ENCODE measurements around the gene EGFL8. TPM values are rescaled to one million over a fixed set of nuclear protein-coding genes. Genes with fewer than 3 reads are reported as not detected.
A peak's percentile ranks its signal among the peaks of the same experiment; 100 is the strongest.
"Not testable (repeated sequence)": the region's sequence is repeated elsewhere in the genome, so short reads cannot be mapped to it uniquely, and the experiment has no call there.

Gene EGFL8
- total RNA-seq, 2 experiments from 2014 or later: 11.4 to 13.1 TPM

- peaks cover 13% of the 10 kb centered on the region for H3K36me3 Mint-ChIP-seq
- no peak for DNase-seq
- no peaks in the 10 kb centered on the region for H3K9me3 Mint-ChIP-seq (ENCODE audit: low read depth)
- peaks cover 4% of the 10 kb centered on the region for H3K27me3 Mint-ChIP-seq
- CTCF ChIA-PET: interaction anchor here (0.7 to 5.0 kb wide), 6 partner anchors 11 to 532 kb away, joined by 3 to 47 read pairs (median 7); partner anchors contain the start of gene GPSM3
- peaks cover 36% of the 10 kb centered on the region for H3K4me1 Mint-ChIP-seq
- ATAC-seq: no peak
- H3K4me3 Mint-ChIP-seq: peak overlapping the region; percentile 80
- H3K27ac Mint-ChIP-seq: peak overlapping the region; percentile 98
Observed at GRCh38 chr6:32129297-32130088, 34.9 kb upstream of the EGFL8 start.

- H3K36me3 Mint-ChIP-seq: peaks cover 6% of the 10 kb centered on the region
- H3K27ac Mint-ChIP-seq: no peak overlapping the region
- DNase-seq: no peak
- ATAC-seq: no peak
- H3K4me3 Mint-ChIP-seq: peak overlapping the region; percentile 21
- CTCF ChIA-PET: interaction anchor here (0.7 to 5.0 kb wide), 5 partner anchors 9 to 64 kb away, joined by 3 to 47 read pairs (median 5); no protein-coding TSS in a partner anchor
- peaks cover 27% of the 10 kb centered on the region for H3K4me1 Mint-ChIP-seq
- H3K9me3 Mint-ChIP-seq (ENCODE audit: low read depth): no peaks in the 10 kb centered on the region
- H3K27me3 Mint-ChIP-seq: peaks cover 6% of the 10 kb centered on the region
Observed at GRCh38 chr6:32131439-32131948, 32.9 kb upstream of the EGFL8 start.

GRCh38 chr6:32132110-32132509, 32.3 kb upstream of the EGFL8 start:
- peaks cover 2% of the 10 kb centered on the region for H3K36me3 Mint-ChIP-seq
- H3K27me3 Mint-ChIP-seq: peaks cover 6% of the 10 kb centered on the region
- no peaks in the 10 kb centered on the region for H3K9me3 Mint-ChIP-seq (ENCODE audit: low read depth)
- H3K27ac Mint-ChIP-seq: no peak overlapping the region
- DNase-seq: no peak
- CTCF ChIA-PET: interaction anchor here (0.7 to 1.5 kb wide), 2 partner anchors 20 to 23 kb away, joined by 3 read pairs; no protein-coding TSS in a partner anchor
- H3K4me1 Mint-ChIP-seq: peaks cover 22% of the 10 kb centered on the region
- no peak overlapping the region for H3K4me3 Mint-ChIP-seq
- no peak for ATAC-seq

- Mint-ChIP-seq H3K4me3 (no peak overlapping the region), H3K9me3 (ENCODE audit: low read depth) (no peaks in the 10 kb centered on the region), H3K27me3 (peaks cover 10% of the 10 kb centered on the region), H3K4me1 (peaks cover 9% of the 10 kb centered on the region), H3K36me3 (no peaks in the 10 kb centered on the region), H3K27ac (no peak overlapping the region)
- DNase-seq (no peak), ATAC-seq (no peak)
- CTCF ChIA-PET: no interaction called here
Observed at GRCh38 chr6:32133786-32134185, 30.6 kb upstream of the EGFL8 start.

- Mint-ChIP-seq H3K27me3 (peaks cover 13% of the 10 kb centered on the region), H3K4me3 (no peak overlapping the region), H3K27ac (no peak overlapping the region), H3K36me3 (no peaks in the 10 kb centered on the region), H3K9me3 (ENCODE audit: low read depth) (no peaks in the 10 kb centered on the region), H3K4me1 (no peaks in the 10 kb centered on the region)
- CTCF ChIA-PET: interaction anchor here (1.1 to 2.0 kb wide), 2 partner anchors 19 to 58 kb away, joined by 4 read pairs; no protein-coding TSS in a partner anchor
- DNase-seq (no peak), ATAC-seq (no peak)
Observed at GRCh38 chr6:32137454-32137853, 26.9 kb upstream of the EGFL8 start.

- CTCF ChIA-PET: interaction anchor here (2.0 kb wide), 1 partner anchor 56 kb away, joined by 4 read pairs; no protein-coding TSS in a partner anchor
- Mint-ChIP-seq H3K4me1 (no peaks in the 10 kb centered on the region), H3K27me3 (peaks cover 8% of the 10 kb centered on the region)
Observed at GRCh38 chr6:32139590-32139989, 24.8 kb upstream of the EGFL8 start.

GRCh38 chr6:32140420-32141046, 23.9 kb upstream of the EGFL8 start:
- ATAC-seq (no peak), DNase-seq (no peak)
- H3K4me3 Mint-ChIP-seq: no peak overlapping the region
- no peaks in the 10 kb centered on the region for H3K4me1 Mint-ChIP-seq
- H3K36me3 Mint-ChIP-seq: no peaks in the 10 kb centered on the region
- CTCF ChIA-PET: interaction anchor here (1.2 kb wide), 2 partner anchors 9 to 21 kb away, joined by 3 to 5 read pairs; no protein-coding TSS in a partner anchor
- H3K27ac Mint-ChIP-seq: no peak overlapping the region
- no peaks in the 10 kb centered on the region for H3K9me3 Mint-ChIP-seq (ENCODE audit: low read depth)
- H3K27me3 Mint-ChIP-seq: peaks cover 6% of the 10 kb centered on the region

More at GRCh38 chr6:32139590-32139989, 24.8 kb upstream of the EGFL8 start:
- H3K27ac Mint-ChIP-seq: no peak overlapping the region
- no peak overlapping the region for H3K4me3 Mint-ChIP-seq
- no peaks in the 10 kb centered on the region for H3K9me3 Mint-ChIP-seq (ENCODE audit: low read depth)
- no peak for DNase-seq
- no peaks in the 10 kb centered on the region for H3K36me3 Mint-ChIP-seq
- no peak for ATAC-seq

GRCh38 chr6:32144238-32144637, 20.2 kb upstream of the EGFL8 start:
- H3K36me3 Mint-ChIP-seq; ATAC-seq; H3K27ac Mint-ChIP-seq; CTCF ChIA-PET; H3K9me3 Mint-ChIP-seq (ENCODE audit: low read depth); H3K4me3 Mint-ChIP-seq; H3K4me1 Mint-ChIP-seq; DNase-seq: not testable (repeated sequence)
- H3K27me3 Mint-ChIP-seq: peaks cover 36% of the 10 kb centered on the region

- ATAC-seq: no peak
- no peak overlapping the region for H3K4me3 Mint-ChIP-seq
- CTCF ChIA-PET: no interaction called here
- peaks cover 12% of the 10 kb centered on the region for H3K4me1 Mint-ChIP-seq
- no peaks in the 10 kb centered on the region for H3K36me3 Mint-ChIP-seq
- no peaks in the 10 kb centered on the region for H3K9me3 Mint-ChIP-seq (ENCODE audit: low read depth)
- H3K27me3 Mint-ChIP-seq: peaks cover 50% of the 10 kb centered on the region
- H3K27ac Mint-ChIP-seq: no peak overlapping the region
- DNase-seq: no peak
Observed at GRCh38 chr6:32146287-32146686, 18.1 kb upstream of the EGFL8 start.

GRCh38 chr6:32146687-32147086, 17.7 kb upstream of the EGFL8 start:
- H3K4me3 Mint-ChIP-seq: no peak overlapping the region
- H3K9me3 Mint-ChIP-seq (ENCODE audit: low read depth): no peaks in the 10 kb centered on the region
- no peaks in the 10 kb centered on the region for H3K36me3 Mint-ChIP-seq
- CTCF ChIA-PET: interaction anchor here (1.4 kb wide), 1 partner anchor 17 kb away, joined by 4 read pairs; the partner anchor contains the start of gene EGFL8
- H3K4me1 Mint-ChIP-seq: peaks cover 12% of the 10 kb centered on the region
- ATAC-seq (no peak), DNase-seq (no peak)
- peaks cover 52% of the 10 kb centered on the region for H3K27me3 Mint-ChIP-seq
- H3K27ac Mint-ChIP-seq: no peak overlapping the region

GRCh38 chr6:32147401-32148132, 16.8 kb upstream of the EGFL8 start:
- H3K36me3 Mint-ChIP-seq: no peaks in the 10 kb centered on the region
- no peak overlapping the region for H3K27ac Mint-ChIP-seq
- no peak for ATAC-seq
- peaks cover 14% of the 10 kb centered on the region for H3K4me1 Mint-ChIP-seq
- CTCF ChIA-PET: interaction anchor here (0.7 to 1.4 kb wide), 2 partner anchors 16 to 239 kb away, joined by 3 to 4 read pairs; partner anchors contain the start of gene EGFL8
- no peak for DNase-seq
- no peaks in the 10 kb centered on the region for H3K9me3 Mint-ChIP-seq (ENCODE audit: low read depth)
- H3K27me3 Mint-ChIP-seq: peaks cover 56% of the 10 kb centered on the region
- no peak overlapping the region for H3K4me3 Mint-ChIP-seq

GRCh38 chr6:32148289-32149091, 15.9 kb upstream of the EGFL8 start:
- CTCF ChIA-PET: interaction anchor here (0.7 to 1.4 kb wide), 3 partner anchors 16 to 240 kb away, joined by 3 to 4 read pairs (median 3); partner anchors contain the start of genes ATF6B and EGFL8
- DNase-seq (peak; percentile 74), ATAC-seq (peak; percentile 77)
- Mint-ChIP-seq H3K4me1 (peaks cover 17% of the 10 kb centered on the region), H3K36me3 (no peaks in the 10 kb centered on the region), H3K27ac (peak overlapping the region; percentile 53), H3K9me3 (ENCODE audit: low read depth) (no peaks in the 10 kb centered on the region), H3K4me3 (peak overlapping the region; percentile 61), H3K27me3 (peaks cover 63% of the 10 kb centered on the region)

Data from activated CD8-positive, alpha-beta memory T cell treated with anti-CD3 and anti-CD28 coated beads, Interleukin-2, amount 10 ng/mL, durations not matched to agents 7 days and 5 days (primary cell).